ENCODE measurements around the gene MTCH2.

- no peak for TF ChIP-seq CTCF (conservative IDR thresholded peaks at IDR 0.05)
- TF ChIP-seq ZFX (IDR thresholded peaks at IDR 0.05), result no peak
These were observed 35.6 kb downstream of the MTCH2 start for GRCh38 chr11:47606731-47607130.
